AG10803 (cell line): ENCODE measurements around the gene HDAC9.
A peak's percentile ranks its signal among the peaks of the same experiment; 100 is the strongest.

Experiments
- DNase-seq: peaks from one replicate; pipeline ENCODE4 v3.0.0; 2010; ENCODE audit warnings: low read depth
- H3K4me3 ChIP-seq: 2 replicates; pipeline ENCODE4 v1.5.1; 2011; ENCODE audit warnings: mild to moderate bottlenecking, low read length, control low read depth
- TF ChIP-seq, protein P1 (sequence below): conservative IDR thresholded peaks from 2 replicates; pipeline ENCODE4 v1.5.1; 2011; ENCODE audit warnings: mild to moderate bottlenecking, low read length, control low read depth, inconsistent platforms

Gene HDAC9

DNA sequence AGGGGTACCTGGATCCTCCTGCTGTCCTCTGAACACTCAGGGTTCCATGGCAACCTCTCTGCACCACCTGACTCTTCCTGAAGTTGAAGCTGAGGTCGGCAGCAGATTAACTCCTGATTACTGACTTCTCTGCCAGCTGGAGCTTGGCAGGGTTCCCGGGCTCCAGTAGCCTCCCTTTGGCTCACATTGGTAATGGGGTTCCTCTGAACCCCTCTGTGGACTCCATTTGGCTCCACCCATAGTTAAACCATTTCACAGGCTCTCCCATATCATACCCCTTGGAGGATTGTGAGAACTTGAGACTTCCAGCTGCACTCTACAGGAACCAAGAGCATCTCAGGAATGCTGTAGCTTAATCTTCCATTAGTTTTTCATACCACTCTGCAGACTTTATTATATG lies 292.5 kb downstream of the HDAC9 start:
- H3K4me3 ChIP-seq = no peak overlapping the region
- no peak for DNase-seq
- TF ChIP-seq, protein P1, sequence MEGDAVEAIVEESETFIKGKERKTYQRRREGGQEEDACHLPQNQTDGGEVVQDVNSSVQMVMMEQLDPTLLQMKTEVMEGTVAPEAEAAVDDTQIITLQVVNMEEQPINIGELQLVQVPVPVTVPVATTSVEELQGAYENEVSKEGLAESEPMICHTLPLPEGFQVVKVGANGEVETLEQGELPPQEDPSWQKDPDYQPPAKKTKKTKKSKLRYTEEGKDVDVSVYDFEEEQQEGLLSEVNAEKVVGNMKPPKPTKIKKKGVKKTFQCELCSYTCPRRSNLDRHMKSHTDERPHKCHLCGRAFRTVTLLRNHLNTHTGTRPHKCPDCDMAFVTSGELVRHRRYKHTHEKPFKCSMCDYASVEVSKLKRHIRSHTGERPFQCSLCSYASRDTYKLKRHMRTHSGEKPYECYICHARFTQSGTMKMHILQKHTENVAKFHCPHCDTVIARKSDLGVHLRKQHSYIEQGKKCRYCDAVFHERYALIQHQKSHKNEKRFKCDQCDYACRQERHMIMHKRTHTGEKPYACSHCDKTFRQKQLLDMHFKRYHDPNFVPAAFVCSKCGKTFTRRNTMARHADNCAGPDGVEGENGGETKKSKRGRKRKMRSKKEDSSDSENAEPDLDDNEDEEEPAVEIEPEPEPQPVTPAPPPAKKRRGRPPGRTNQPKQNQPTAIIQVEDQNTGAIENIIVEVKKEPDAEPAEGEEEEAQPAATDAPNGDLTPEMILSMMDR = no peak

DNA sequence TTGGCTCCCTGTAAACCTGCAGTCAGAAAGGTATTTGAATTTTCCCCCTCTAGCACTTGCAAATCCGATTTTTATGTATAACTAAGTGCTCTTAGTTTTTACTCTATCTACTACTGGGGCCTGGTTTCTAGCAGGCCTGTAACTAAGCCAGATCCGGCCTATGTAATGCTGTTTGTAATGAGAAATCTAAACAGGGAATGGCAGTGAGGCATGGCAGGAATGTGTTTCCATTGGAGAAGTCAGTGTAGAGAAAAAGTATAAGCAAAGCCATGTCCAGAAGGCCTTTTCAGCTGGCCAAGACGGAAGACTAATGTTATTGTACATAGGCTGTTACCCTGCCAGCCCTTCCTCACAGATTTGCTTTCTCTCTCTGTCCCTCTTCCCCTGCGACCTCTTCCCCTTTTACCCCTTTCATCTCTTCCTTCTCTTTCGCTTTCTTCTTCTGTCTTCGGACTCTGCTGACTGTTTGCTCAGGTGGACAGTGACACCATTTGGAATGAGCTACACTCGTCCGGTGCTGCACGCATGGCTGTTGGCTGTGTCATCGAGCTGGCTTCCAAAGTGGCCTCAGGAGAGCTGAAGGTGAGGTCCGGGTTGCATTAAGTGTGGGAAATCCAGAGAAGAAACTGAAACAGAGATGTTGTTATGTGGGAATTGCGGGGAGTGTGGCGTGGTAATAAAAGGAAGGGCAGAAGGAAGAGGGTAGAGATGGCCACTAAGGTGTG lies 297.5 kb downstream of the HDAC9 start:
- no peak overlapping the region for H3K4me3 ChIP-seq
- peak; percentile 47 for DNase-seq
- TF ChIP-seq, protein P1 = no peak

DNA sequence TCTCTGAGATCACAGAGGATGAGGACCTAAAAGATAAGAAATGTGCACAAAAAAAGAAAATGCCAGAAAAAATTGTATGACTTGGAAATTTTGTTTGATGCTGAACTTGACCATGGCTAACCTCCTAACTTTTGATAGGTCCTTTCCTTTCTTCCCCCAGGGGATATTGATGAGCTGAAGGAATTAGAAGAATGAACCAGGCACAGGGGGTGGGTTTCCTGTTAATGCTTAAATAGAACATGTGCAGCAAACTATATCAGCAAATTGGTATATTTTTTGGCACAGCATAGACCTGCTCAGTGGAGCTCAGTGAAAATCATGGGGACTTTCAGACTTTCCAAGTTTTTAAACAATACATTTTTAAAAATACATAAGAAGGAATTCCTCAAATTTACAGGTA lies 300.7 kb downstream of the HDAC9 start:
- DNase-seq = no peak
- TF ChIP-seq, protein P1 = no peak
- H3K4me3 ChIP-seq = no peak overlapping the region

DNA sequence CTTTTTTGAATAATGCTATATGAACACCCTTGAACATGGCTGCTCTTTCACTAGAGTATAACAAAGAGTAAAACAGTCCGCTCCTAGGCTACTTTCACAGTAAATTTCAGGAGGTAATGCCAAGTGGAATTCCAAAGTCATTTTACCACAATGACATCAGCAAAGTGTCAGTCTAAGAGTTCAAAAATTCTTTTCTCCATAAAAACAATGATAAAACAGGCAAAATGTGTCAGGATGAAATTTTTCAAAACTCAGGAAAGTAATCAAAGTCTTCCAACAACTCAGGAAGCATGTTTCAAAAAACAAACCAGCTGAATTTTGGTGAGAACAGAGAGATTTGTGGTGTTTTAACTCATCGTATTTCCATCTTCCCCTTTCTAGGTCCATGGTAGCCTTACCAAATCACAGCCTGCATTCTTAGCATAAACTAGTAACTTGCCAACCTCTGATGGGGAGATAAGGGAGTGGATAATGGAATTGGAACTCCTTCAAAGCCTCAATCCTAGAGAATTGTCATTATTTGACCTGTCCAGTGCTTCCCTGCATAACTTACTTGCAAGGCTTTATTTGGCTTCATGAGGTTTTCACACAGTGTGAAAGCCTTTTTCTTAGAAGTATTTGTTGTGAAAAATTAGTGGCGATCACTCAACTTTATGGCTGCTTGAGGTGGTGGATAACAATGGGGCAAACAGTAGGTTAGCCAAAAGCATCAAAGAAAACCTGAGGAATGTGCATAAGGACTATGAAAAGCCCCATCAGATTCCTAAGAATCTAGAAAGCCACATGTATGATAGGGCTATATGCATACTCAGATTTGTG lies 302.7 kb downstream of the HDAC9 start:
- no peak overlapping the region for H3K4me3 ChIP-seq
- TF ChIP-seq, protein P1 = no peak
- DNase-seq = peak; percentile 40

- H3K4me3 ChIP-seq = no peak overlapping the region
- no peak for DNase-seq
These were observed 304.4 kb downstream of the HDAC9 start for GRCh38 chr7:18799899-18800298.

GRCh38 chr7:18803923-18804322 lies 308.4 kb downstream of the HDAC9 start:
- TF ChIP-seq, protein P1 = no peak
- H3K4me3 ChIP-seq = no peak overlapping the region
- DNase-seq = no peak

More at GRCh38 chr7:18799899-18800298, 304.4 kb downstream of the HDAC9 start:
- TF ChIP-seq, protein P1 = no peak
